CD14-positive monocyte (primary cell): ENCODE results near the gene JDP2. TPM values are rescaled to one million over a fixed set of nuclear protein-coding genes. Genes with fewer than 3 reads are reported as not detected.
"Not testable (repeated sequence)": the region's sequence is repeated elsewhere in the genome, so short reads cannot be mapped to it uniquely, and the experiment has no call there.

Source experiments
- DNase-seq, 3 donors: peaks; one replicate each; pipeline ENCODE4 v3.0.0-alpha.2; 2011 to 2022
- H2AFZ ChIP-seq: 2 replicates; pipeline ENCODE4 v1.6.0; 2012; ENCODE audit warnings: mild to moderate bottlenecking, low read depth, low read length, inconsistent platforms; ENCODE audit not compliant: insufficient read depth, poor library complexity, severe bottlenecking
- H3K27ac ChIP-seq, 2 donors: 1 replicate in 1 of 2; 2 replicates in 1 of 2; pipeline ENCODE4 v1.5.1; 2012 to 2013; ENCODE audit warnings: low read length in 2 of 2, control low read depth in 1 of 2, inconsistent platforms in 1 of 2, low read depth in 1 of 2, mild to moderate bottlenecking in 1 of 2
- H3K27me3 ChIP-seq, 2 donors: one replicate each; pipeline versions ENCODE4 v1.6.0 to v1.6.1; 2011 to 2013; ENCODE audit warnings: low read length in 2 of 2; ENCODE audit not compliant: control insufficient read depth in 2 of 2, insufficient read depth in 2 of 2
- H3K36me3 ChIP-seq, 2 donors: replicated peaks in 1 of 2; 1 replicate in 1 of 2; 2 replicates in 1 of 2; pipeline versions ENCODE4 v1.5.1 to v1.6.1; 2012 to 2013; ENCODE audit warnings: low read length in 2 of 2, control low read depth in 1 of 2, inconsistent platforms in 1 of 2, mild to moderate bottlenecking in 1 of 2; ENCODE audit not compliant: insufficient read depth in 2 of 2, control insufficient read depth in 1 of 2
- H3K4me1 ChIP-seq, 2 donors: 1 replicate in 1 of 2; 2 replicates in 1 of 2; pipeline versions ENCODE4 v1.5.1 to v1.6.1; 2012 to 2013; ENCODE audit warnings: low read length in 2 of 2, control low read depth in 1 of 2, inconsistent platforms in 1 of 2, mild to moderate bottlenecking in 1 of 2, moderate library complexity in 1 of 2; ENCODE audit not compliant: insufficient read depth in 2 of 2, control insufficient read depth in 1 of 2
- H3K4me2 ChIP-seq: replicated peaks from 2 replicates; pipeline ENCODE3; 2012; ENCODE audit warnings: low read length, moderate library complexity, mild to moderate bottlenecking; ENCODE audit not compliant: poor library complexity, severe bottlenecking; ENCODE audit errors: extremely low read depth
- H3K4me3 ChIP-seq, 3 experiments: fragments of 200-600 bp in 1 of 3; sonication (generic) in 1 of 3; replicated peaks in 1 of 3; 1 replicate in 2 of 3; 2 replicates in 1 of 3; pipeline ENCODE4 v1.5.1; 2011 to 2013; ENCODE audit warnings: low read length in 3 of 3, mild to moderate bottlenecking in 3 of 3, control low read depth in 2 of 3, low read depth in 2 of 3, inconsistent platforms in 1 of 3, moderate library complexity in 1 of 3
- H3K79me2 ChIP-seq: 2 replicates; pipeline ENCODE4 v1.6.0; 2012; ENCODE audit warnings: mild to moderate bottlenecking, control low read depth, inconsistent platforms, low read length, moderate library complexity; ENCODE audit not compliant: insufficient read depth
- H3K9ac ChIP-seq: 2 replicates; pipeline ENCODE4 v1.6.0; 2017; ENCODE audit warnings: low read length, mild to moderate bottlenecking; ENCODE audit not compliant: insufficient read depth, poor library complexity, severe bottlenecking
- H3K9me3 ChIP-seq, 2 donors: replicated peaks in 1 of 2; 1 replicate in 1 of 2; 2 replicates in 1 of 2; pipeline versions ENCODE4 v1.5.1 to v1.6.1; 2012 to 2013; ENCODE audit warnings: low read length in 2 of 2, control low read depth in 1 of 2; ENCODE audit not compliant: control insufficient read depth in 1 of 2, insufficient read depth in 1 of 2
- H4K20me1 ChIP-seq: 2 replicates; pipeline ENCODE4 v1.6.0; 2012; ENCODE audit warnings: mild to moderate bottlenecking, low read length, control low read depth, moderate library complexity; ENCODE audit not compliant: insufficient read depth
- H3K27ac Mint-ChIP-seq, 7 donors: one replicate each; pipeline ENCODE4 v1.8.0; 2020; ENCODE audit warnings: mild to moderate bottlenecking in 7 of 7, mixed read lengths in 7 of 7, moderate library complexity in 6 of 7, inconsistent platforms in 2 of 7
- H3K27me3 Mint-ChIP-seq, 3 donors: one replicate each; pipeline ENCODE4 v1.8.0; 2021 to 2022; ENCODE audit warnings: low read depth in 3 of 3, mild to moderate bottlenecking in 3 of 3, mixed read lengths in 3 of 3, moderate library complexity in 3 of 3, inconsistent platforms in 1 of 3
- H3K36me3 Mint-ChIP-seq, 2 donors: one replicate each; pipeline ENCODE4 v1.8.0; 2020; ENCODE audit warnings: mixed read lengths in 2 of 2, inconsistent platforms in 1 of 2, mild to moderate bottlenecking in 1 of 2
- H3K4me1 Mint-ChIP-seq: one replicate; pipeline ENCODE4 v1.8.0; 2020; ENCODE audit warnings: mild to moderate bottlenecking, mixed read lengths
- H3K4me3 Mint-ChIP-seq, 2 donors: one replicate each; pipeline ENCODE4 v1.8.0; 2020; ENCODE audit warnings: mild to moderate bottlenecking in 2 of 2, mixed read lengths in 2 of 2, moderate library complexity in 1 of 2
- H3K9me3 Mint-ChIP-seq, 7 donors: one replicate each; pipeline ENCODE4 v1.8.0; 2020 to 2022; ENCODE audit warnings: mixed read lengths in 7 of 7, mild to moderate bottlenecking in 6 of 7, moderate library complexity in 6 of 7, inconsistent platforms in 2 of 7
- CTCF ChIP-seq: fragments of 200-600 bp; IDR thresholded peaks from one replicate; pipeline ENCODE4 v1.8.0; 2022; ENCODE audit warnings: antibody characterized with exemption, mild to moderate bottlenecking
- WGBS: methylation state at CpG from one replicate; pipeline ENCODE4 v1.1.5; 2013; ENCODE audit warnings: missing lambda C conversion rate; ENCODE audit not compliant: insufficient coverage; 5-methylcytosine and 5-hydroxymethylcytosine counted together
- intact Hi-C, 2 donors: fragments of 100-400 bp; cut with micrococcal nuclease; formaldehyde crosslinking; loops; one replicate each; pipeline versions ENCODE4 v1.15.0 to v1.15.1; 2023
- polyA plus RNA-seq, 3 donors: library from polyadenylated mRNA; depleted of rRNA in 1 of 3; unstranded in 2 of 3; stranded (reverse) in 1 of 3; fragments of 300-500 nt in 2 of 3; fragments of >200 nt in 1 of 3; fragmentation: Illumina TruSeq in 2 of 3; gene quantifications; 1 replicate in 2 of 3; 2 replicates in 1 of 3; pipeline ENCODE4 v1.2.3, GENCODE V29; 2012 to 2021

Gene JDP2
- polyA plus RNA-seq, 3 donors, result 3.5 to 69.2 (median 14.2) TPM

- H3K4me1 Mint-ChIP-seq, result no peaks in the 10 kb centered on the region
- no peaks in the 10 kb centered on the region for H3K27me3 ChIP-seq
- H3K9me3 Mint-ChIP-seq, result no peaks in the 10 kb centered on the region
- H3K79me2 ChIP-seq, result peaks cover 18% of the 10 kb centered on the region
- intact Hi-C loops, result no loop called here
- no peak overlapping the region for H2AFZ ChIP-seq
- peaks cover 0 to 2% (median 0%) of the 10 kb centered on the region in 3 donors for H3K27me3 Mint-ChIP-seq
- H3K27ac ChIP-seq, result no peak overlapping the region
- no peak overlapping the region for H3K9ac ChIP-seq
- peaks cover 79% of the 10 kb centered on the region for H4K20me1 ChIP-seq
- H3K4me2 ChIP-seq, result no peak overlapping the region
- H3K4me1 ChIP-seq, result no peaks in the 10 kb centered on the region
- no peak overlapping the region for H3K27ac Mint-ChIP-seq
- H3K4me3 ChIP-seq, result no peak overlapping the region
- H3K36me3 Mint-ChIP-seq, result peaks cover 85 to 93% of the 10 kb centered on the region in 2 donors
- H3K4me3 Mint-ChIP-seq, result no peak overlapping the region
- DNase-seq, result no peak
- H3K9me3 ChIP-seq, result no peaks in the 10 kb centered on the region
- WGBS, result 100% methylated on average over 2 of the region's 5 CpGs
- no peak for TF ChIP-seq CTCF
- H3K36me3 ChIP-seq, result peaks cover 80 to 99% of the 10 kb centered on the region in 2 donors
Measured at GRCh38 chr14:75471059-75471458, 43.2 kb downstream of the JDP2 start.

- DNase-seq, H3K9me3 ChIP-seq, H3K79me2 ChIP-seq, H3K4me3 Mint-ChIP-seq, intact Hi-C loops, H3K27me3 ChIP-seq, H3K27me3 Mint-ChIP-seq, H3K27ac ChIP-seq, H3K9me3 Mint-ChIP-seq, H2AFZ ChIP-seq, H3K9ac ChIP-seq, H3K4me3 ChIP-seq, H3K4me1 ChIP-seq, H3K4me1 Mint-ChIP-seq, H3K4me2 ChIP-seq: not testable (repeated sequence)
- 100% methylated on average over 2 of the region's 6 CpGs for WGBS
- Histone ChIP-seq H4K20me1 (peaks cover 49% of the 10 kb centered on the region), H3K36me3 (peaks cover 68 to 81% of the 10 kb centered on the region in 2 donors)
- Mint-ChIP-seq H3K27ac (peak overlapping the region in 2 of 7 donors; percentile 3 to 18), H3K36me3 (peaks cover 64 to 73% of the 10 kb centered on the region in 2 donors)
Measured at GRCh38 chr14:75474127-75474526, 46.3 kb downstream of the JDP2 start.
